Hepatocyte (in vitro differentiated cells): ENCODE measurements around the gene JARID2.

Experiments
- EZH2phosphoT487 ChIP-seq: fragments of 200-600 bp; sonication (generic); IDR thresholded peaks from one replicate; pipeline ENCODE4 v1.6.1; 2018; ENCODE audit warnings: antibody characterized with exemption, mild to moderate bottlenecking, low read depth, moderate library complexity; ENCODE audit not compliant: unreplicated experiment, severe bottlenecking
- TF ChIP-seq, protein P1 (sequence below): fragments of 200-600 bp; sonication (generic); IDR thresholded peaks from 2 replicates; pipeline ENCODE4 v1.5.1; 2016; ENCODE audit warnings: antibody characterized with exemption, mild to moderate bottlenecking; ENCODE audit not compliant: poor library complexity

- TF ChIP-seq, protein P1, sequence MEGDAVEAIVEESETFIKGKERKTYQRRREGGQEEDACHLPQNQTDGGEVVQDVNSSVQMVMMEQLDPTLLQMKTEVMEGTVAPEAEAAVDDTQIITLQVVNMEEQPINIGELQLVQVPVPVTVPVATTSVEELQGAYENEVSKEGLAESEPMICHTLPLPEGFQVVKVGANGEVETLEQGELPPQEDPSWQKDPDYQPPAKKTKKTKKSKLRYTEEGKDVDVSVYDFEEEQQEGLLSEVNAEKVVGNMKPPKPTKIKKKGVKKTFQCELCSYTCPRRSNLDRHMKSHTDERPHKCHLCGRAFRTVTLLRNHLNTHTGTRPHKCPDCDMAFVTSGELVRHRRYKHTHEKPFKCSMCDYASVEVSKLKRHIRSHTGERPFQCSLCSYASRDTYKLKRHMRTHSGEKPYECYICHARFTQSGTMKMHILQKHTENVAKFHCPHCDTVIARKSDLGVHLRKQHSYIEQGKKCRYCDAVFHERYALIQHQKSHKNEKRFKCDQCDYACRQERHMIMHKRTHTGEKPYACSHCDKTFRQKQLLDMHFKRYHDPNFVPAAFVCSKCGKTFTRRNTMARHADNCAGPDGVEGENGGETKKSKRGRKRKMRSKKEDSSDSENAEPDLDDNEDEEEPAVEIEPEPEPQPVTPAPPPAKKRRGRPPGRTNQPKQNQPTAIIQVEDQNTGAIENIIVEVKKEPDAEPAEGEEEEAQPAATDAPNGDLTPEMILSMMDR = no peak
- no peak for TF ChIP-seq EZH2phosphoT487
These were observed 262.6 kb downstream of the JARID2 start for GRCh38 chr6:15508441-15508871.
